WTC11 (cell line): ENCODE measurements around the gene CHID1.

Experiments
- ATF2 ChIP-seq: sonication (generic); formaldehyde crosslinking; IDR thresholded peaks from 2 replicates; pipeline ENCODE4 v1.8.1; 2022; ENCODE audit warnings: low read depth, missing genetic modification reagents, borderline replicate concordance
- ATF3 ChIP-seq: sonication (generic); formaldehyde crosslinking; conservative IDR thresholded peaks from 2 replicates; pipeline ENCODE4 v1.8.1; 2022; ENCODE audit warnings: mild to moderate bottlenecking, missing genetic modification reagents
- ATF6 ChIP-seq: sonication (generic); formaldehyde crosslinking; IDR thresholded peaks from 2 replicates; pipeline ENCODE4 v1.8.1; 2023; ENCODE audit warnings: mild to moderate bottlenecking, missing genetic modification reagents
- CBFB ChIP-seq: sonication (generic); formaldehyde crosslinking; IDR thresholded peaks from 2 replicates; pipeline ENCODE4 v1.8.1; 2022; ENCODE audit warnings: mild to moderate bottlenecking, low read depth, missing genetic modification reagents
- CREM ChIP-seq: sonication (generic); formaldehyde crosslinking; IDR thresholded peaks from 2 replicates; pipeline ENCODE4 v1.8.1; 2022; ENCODE audit warnings: mild to moderate bottlenecking, missing genetic modification reagents, moderate library complexity
- CTCF ChIP-seq: fragments of 200-600 bp; IDR thresholded peaks from 2 replicates; pipeline ENCODE4 v1.8.0; 2022; ENCODE audit warnings: antibody characterized with exemption
- E2F1 ChIP-seq: sonication (generic); formaldehyde crosslinking; IDR thresholded peaks from 2 replicates; pipeline ENCODE4 v1.8.0; 2022; ENCODE audit warnings: mild to moderate bottlenecking, missing genetic modification reagents
- IRF2 ChIP-seq: sonication (generic); formaldehyde crosslinking; IDR thresholded peaks from 2 replicates; pipeline ENCODE4 v1.8.0; 2022; ENCODE audit warnings: low read depth, missing genetic modification reagents, borderline replicate concordance
- MXD4 ChIP-seq: fragments of 250-450 bp; sonication (Bioruptor Pico); IDR thresholded peaks from 2 replicates; pipeline ENCODE4 v1.8.0; 2021; ENCODE audit warnings: mild to moderate bottlenecking, moderate library complexity, borderline replicate concordance
- MYBL2 ChIP-seq: sonication (generic); formaldehyde crosslinking; IDR thresholded peaks from 2 replicates; pipeline ENCODE4 v1.8.1; 2023; ENCODE audit warnings: mild to moderate bottlenecking, moderate library complexity, missing genetic modification reagents
- NFYB ChIP-seq: sonication (generic); formaldehyde crosslinking; conservative IDR thresholded peaks from 2 replicates; pipeline ENCODE4 v1.8.0; 2022; ENCODE audit warnings: low read depth, missing genetic modification reagents
- NR1H2 ChIP-seq: sonication (generic); formaldehyde crosslinking; IDR thresholded peaks from 2 replicates; pipeline ENCODE4 v1.9.0; 2021; ENCODE audit warnings: mild to moderate bottlenecking, moderate library complexity, missing genetic modification reagents
- PREB ChIP-seq: sonication (generic); formaldehyde crosslinking; IDR thresholded peaks from 2 replicates; pipeline ENCODE4 v1.8.1; 2022; ENCODE audit warnings: mild to moderate bottlenecking, missing genetic modification reagents, moderate library complexity, borderline replicate concordance
- RORB ChIP-seq: fragments of 250-450 bp; sonication (Bioruptor Pico); IDR thresholded peaks from 2 replicates; pipeline ENCODE4 v1.9.0; 2021; ENCODE audit warnings: mild to moderate bottlenecking

- TF ChIP-seq IRF2 (CRISPR knock-in tag) (no peak), CTCF (no peak), PREB (no peak), CREM (no peak), RORB (CRISPR knock-in tag) (no peak), MXD4 (CRISPR knock-in tag) (no peak), NR1H2 (CRISPR knock-in tag) (no peak), ATF3 (no peak), NFYB (CRISPR knock-in tag) (no peak), ATF2 (no peak), ATF6 (CRISPR knock-in tag) (no peak), CBFB (no peak), MYBL2 (no peak), E2F1 (CRISPR knock-in tag) (no peak)
Observed at GRCh38 chr11:853682-854448, 56.7 kb downstream of the CHID1 start.
